Measurements from ENCODE around the gene TLNRD1.

The TLNRD1 gene

GRCh38 chr15:81002331-81003096 is 1.8 kb downstream of the TLNRD1 start:
- DNase-seq = peak in 2 of 5 donors; percentile 4 to 21

GRCh38 chr15:81003097-81003350 is 2.3 kb downstream of the TLNRD1 start:
- DNase-seq = no peak

- no peak for DNase-seq
Observed at GRCh38 chr15:81006124-81006523, 5.4 kb downstream of the TLNRD1 start.

- no peak for DNase-seq
Observed at GRCh38 chr15:81007428-81008064, 6.8 kb downstream of the TLNRD1 start.

GRCh38 chr15:81008312-81008711 is 7.6 kb downstream of the TLNRD1 start:
- DNase-seq = no peak

- no peak for DNase-seq
Observed at GRCh38 chr15:81010086-81010485, 9.4 kb downstream of the TLNRD1 start.

GRCh38 chr15:81011593-81011992 is 10.9 kb downstream of the TLNRD1 start:
- no peak for DNase-seq

GRCh38 chr15:81012588-81012987 is 11.9 kb downstream of the TLNRD1 start:
- DNase-seq = no peak

GRCh38 chr15:81013396-81013929 is 12.7 kb downstream of the TLNRD1 start:
- no peak for DNase-seq

- no peak for DNase-seq
Observed at GRCh38 chr15:81014446-81015093, 13.8 kb downstream of the TLNRD1 start.

- no peak for DNase-seq
Observed at GRCh38 chr15:81015621-81016488, 15.1 kb downstream of the TLNRD1 start.

- no peak for DNase-seq
Observed at GRCh38 chr15:81016489-81017068, 15.9 kb downstream of the TLNRD1 start.

GRCh38 chr15:81018197-81018596 is 17.5 kb downstream of the TLNRD1 start:
- no peak for DNase-seq

GRCh38 chr15:81021321-81021720 is 20.6 kb downstream of the TLNRD1 start:
- no peak for DNase-seq

- peak in 1 of 5 donors; percentile 91 for DNase-seq
Observed at GRCh38 chr15:81023483-81024264, 23.0 kb downstream of the TLNRD1 start.

GRCh38 chr15:81024265-81024872 is 23.6 kb downstream of the TLNRD1 start:
- peak in 1 of 5 donors; percentile 35 for DNase-seq

- DNase-seq = no peak
Observed at GRCh38 chr15:81024936-81025335, 24.2 kb downstream of the TLNRD1 start.

- DNase-seq = no peak
Observed at GRCh38 chr15:81025721-81026370, 25.1 kb downstream of the TLNRD1 start.

- no peak for DNase-seq
Observed at GRCh38 chr15:81026836-81027599, 26.3 kb downstream of the TLNRD1 start.
